ENCODE results near the gene PRM2.

PRM2 gene, protein sequence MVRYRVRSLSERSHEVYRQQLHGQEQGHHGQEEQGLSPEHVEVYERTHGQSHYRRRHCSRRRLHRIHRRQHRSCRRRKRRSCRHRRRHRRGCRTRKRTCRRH

DNA sequence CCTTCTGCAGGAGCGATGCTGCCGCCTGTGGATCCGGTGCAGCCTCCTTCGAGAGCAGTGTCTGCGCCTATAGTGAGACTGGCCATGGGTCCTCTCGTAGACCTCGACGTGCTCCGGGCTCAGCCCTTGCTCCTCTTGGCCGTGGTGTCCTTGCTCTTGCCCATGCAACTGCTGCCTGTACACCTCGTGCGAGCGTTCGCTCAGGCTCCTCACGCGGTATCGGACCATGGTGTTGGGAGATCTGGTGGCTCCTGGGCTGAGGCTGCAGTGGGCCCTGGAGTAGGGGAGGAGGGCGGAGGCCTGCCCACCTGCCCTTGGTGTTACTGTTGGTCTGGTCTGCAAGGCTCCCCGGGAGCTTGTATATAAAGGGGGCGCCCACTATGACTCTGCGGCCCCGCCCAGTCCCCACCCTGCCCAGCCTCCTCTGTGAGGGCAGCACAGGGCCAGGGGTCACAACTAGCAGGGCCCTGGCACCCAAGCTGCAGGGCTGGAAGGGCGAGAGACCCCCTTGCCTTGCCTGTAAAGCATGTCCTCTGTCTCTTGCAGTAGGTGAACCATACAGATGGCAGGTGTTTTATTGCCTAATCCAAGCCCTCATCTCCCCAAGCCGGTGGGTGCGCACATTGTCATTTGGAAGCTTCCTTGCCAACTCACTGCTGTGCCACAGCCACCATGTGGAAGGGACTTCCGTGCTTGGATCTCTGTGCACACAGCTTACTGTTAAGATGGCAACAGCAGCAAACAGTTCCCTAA is at the start of gene PRM2:
Gene PRM2 (minus strand): TSS at position 338 of the 753 bp plus-strand sequence. CDS start 110 bp downstream, at position 228.
- no peak for DNase-seq

DNA sequence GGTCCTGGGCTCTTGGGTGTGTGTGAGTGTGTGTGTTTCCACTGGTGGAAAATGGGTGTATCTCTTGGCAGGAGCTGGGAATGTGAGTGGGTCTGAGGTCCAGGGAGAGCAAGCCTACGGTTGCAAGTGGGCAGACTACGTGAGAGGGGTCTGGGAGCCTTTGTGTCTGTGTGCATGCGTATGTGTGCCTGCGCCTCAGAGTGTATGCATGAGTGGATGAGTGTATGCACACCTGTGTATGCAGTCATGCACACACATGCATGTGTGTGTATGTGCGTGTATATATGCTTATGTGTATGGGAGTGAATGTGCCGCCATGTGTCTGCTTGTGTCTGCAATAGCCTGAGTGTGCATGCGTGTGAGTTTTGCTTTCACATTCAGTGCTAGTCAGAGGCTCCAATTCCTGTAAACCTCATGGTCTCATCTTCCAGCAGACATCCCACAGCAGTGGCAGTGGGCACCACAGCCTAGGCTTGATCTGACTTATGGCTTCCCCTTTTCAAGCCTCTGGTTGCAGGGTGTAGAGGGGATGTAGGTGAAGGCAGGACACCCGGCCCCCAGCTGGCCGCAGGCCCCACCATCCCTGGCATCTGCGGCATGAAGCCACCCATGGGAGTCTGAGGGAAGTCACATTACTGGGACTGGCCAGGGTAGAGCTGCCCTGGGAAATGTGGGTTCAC is 49.3 kb upstream of the PRM2 start:
- no peak for DNase-seq

DNA sequence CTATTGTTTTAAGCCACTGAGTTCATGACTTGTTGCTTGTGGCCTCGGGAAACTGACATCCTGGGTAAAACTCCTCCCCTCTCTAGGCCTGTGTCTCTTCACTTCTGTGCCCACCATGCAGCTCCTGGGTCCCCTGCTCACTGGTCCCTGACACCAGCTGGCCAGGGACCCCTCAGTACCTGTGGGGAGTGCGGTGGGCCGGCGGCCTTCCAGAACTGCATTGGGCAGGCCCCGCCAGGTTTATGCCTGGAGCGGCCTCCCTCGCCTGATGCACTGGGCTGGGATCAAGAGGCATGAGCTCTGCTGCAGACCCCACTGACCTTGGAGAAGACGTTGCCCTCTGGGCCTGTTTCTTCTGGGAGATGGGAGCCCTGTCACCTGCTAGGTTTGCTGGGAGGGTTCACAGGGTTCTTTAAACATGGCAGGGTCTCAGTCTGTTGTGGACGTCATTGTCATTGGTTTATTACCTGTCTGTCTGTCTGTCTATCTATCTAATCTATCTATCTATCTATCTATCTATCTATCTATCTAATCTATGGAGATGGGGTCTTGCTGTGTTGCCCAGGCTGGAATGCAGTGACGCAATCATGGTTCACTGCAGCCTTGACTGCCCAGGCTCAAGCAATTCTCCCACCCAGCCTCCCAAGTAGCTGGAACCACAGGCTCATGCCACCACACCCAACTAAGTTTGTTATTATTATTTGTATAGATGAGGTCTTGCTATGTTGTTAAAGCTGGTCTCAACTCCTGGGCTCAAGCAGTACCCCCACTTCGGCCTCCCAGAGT is 47.5 kb upstream of the PRM2 start:
- no peak for DNase-seq

DNA sequence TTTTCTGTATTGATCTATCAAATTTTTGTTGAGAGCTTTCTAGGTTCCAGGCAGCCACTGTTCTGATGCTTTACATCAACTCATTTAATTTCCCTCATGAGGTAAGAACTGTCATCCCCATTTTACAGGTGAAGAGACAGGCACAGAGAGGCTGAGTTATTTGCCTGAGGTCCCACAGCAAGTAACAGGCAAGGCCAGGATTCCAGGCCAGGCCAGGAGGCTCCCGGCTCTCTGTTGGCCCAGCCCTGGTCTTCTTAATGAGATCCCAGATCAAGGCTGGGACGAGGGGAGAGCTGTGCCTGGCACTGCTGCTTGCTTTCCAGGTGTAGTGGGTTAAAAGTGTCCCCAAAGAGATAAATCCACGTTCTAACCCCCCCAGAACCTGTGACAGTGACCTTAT is 46.5 kb upstream of the PRM2 start:
- DNase-seq: no peak

DNA sequence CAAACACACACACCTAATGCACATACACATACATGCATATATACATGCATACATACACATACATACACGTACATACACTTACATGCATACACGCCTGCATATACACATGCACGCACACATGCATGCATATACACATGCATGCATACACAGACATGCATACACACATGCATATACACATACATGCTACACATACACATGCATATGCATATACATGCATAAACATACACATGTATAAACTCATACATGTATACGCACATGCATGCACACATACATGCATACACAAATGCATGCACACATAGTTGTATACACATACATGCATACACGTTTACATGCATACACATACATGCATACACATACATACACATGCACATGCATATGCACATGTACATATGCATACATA is 45.4 kb upstream of the PRM2 start:
- DNase-seq: no peak

DNA sequence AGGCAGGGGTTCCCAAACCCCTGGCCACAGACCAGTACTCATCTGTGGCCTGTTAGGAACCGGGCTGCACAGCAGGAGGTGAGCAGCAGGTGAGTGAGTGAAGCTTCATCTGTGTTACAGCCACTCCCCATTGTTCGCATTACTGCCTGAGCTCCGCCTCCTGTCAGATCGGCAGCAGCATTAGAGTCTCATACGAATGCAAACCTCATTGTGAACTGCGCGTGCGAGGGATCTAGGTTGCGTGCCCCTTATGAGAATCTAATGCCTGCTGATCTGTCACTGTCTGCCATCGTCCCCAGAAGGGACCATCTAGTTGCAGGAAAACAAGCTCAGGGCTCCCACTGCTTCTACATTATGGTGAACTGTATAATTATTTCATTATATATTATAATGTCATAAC is 43.9 kb upstream of the PRM2 start:
- DNase-seq: no peak

DNA sequence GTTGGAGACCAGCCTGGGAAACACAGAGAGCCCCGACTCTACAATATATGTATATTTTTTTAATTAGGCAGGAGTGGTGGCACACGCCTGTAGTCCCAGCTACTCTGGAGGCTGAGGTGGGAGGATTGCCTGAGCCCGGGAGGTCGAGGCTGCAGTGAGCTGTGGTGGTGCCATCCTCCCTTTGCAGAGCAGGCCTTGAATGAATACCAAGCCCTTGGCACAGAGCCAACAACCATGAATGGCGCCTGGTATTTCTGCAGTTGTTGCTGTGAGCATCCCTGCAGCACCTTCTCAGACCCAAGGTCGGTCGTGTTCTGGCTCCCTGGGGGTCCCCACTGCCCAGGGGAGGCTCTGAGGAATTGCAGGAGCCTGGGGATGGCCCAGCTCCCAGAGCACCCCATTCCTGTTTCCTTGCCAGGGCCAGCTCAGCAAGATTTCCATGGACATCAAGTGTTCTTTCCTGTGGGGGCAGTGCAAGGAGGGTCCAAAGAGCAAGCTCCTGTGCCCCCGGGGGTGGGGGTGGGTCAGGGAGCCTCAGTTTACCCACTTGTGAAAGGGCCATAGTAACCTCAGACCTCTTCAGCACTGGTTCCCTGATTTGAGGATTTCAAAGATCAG is 43.4 kb upstream of the PRM2 start:
- DNase-seq: peak; percentile 58

DNA sequence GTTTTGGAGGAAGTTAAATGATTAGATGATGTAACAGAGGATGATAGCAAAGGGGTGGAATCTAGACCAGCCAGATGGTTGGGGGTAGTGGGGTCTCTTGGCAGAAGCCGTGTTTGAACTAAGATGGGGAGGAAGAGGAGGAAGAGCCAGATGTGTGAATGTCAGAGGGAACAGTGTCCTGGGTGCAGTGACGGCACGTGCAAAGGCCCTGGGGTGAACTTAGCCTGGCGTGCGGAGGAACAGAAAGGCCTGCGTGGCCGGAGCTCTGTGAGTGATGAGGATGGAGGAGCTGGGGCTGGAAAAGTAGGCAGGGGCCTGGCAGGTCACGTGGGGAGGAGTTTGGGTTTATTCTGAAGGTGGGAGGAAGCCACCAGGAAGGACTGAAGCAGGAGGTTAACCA is 42.5 kb upstream of the PRM2 start:
- no peak for DNase-seq

DNA sequence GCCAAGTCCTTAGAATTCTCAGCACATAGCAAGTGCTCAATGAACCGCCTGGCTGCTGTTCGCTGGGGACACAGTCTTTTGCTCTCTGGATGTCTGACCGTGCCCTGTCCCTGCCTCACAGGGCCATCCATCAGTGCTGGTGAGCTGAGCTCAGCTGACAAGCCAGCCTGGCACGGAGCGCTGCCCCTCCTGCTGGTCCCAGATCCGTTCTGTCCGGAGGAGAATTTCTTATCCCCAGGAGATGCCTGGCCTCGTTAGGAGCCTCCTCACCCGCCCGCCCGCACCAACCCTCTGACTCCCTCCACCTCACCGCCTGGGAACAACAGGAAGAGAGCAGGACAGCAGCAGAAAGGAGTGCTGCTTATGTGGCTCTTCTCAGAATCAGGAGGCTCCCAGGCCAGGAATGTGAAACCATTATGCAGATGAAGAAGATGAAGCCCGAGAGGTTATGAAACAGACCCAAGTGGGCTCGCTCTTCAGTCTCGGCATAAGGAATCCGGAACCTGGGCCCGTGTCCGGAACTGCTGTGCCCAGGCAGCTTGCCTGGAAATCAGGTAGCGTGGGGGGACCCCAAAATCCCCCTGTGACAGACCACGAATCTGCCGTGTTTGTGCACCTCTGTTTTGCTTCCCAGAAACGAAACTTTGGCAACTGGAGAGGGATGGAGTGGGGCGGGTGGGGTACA is 40.2 kb upstream of the PRM2 start:
- no peak for DNase-seq

DNA sequence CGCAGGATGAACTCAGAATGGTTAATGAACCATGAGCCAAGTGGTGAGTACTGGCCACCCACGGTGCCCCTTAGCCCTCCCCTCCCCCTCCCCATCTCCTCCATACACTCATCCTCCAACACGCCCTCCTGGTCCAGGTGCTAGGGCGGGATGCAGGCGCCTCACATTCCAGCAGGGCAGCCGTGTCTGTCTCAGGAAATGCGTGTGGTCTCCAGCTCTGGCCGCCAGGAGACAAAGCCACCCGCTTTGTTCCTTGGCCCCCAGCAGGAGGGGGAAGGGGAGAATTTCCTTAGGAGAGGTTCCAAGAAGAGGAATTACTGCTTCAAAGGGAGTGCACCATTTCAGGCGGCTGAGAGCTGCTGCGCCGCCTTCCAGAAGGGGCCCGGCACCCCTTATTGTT is 39.2 kb upstream of the PRM2 start:
- DNase-seq: no peak

DNA sequence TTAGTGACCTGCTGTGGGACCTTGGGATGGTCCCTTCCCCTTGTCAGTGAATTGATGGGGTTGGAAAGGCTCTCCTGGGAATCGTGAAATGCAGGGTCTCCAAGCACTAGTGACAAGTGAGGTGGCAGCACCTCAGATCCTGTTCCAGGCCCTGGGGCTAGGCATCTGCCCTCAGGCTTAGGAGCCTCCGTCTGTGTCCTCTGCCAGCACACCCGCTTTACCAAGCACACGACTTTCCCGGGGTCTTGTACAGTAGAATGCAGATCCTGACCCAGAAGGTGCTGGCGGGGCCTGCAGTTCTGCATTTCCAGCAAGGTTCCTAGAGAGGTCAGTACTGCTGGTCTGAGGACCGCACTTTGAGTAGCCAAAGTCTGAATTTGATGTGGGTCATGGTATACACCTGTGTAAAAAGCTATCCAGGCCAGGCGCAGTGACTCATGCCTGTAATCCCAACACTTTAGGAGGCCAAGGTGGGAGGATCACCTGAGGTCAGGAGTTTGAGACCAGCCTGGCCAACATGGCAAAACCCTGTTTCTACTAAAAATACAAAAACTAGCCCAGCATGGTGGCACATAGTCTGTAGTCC is 38.1 kb upstream of the PRM2 start:
- no peak for DNase-seq

DNA sequence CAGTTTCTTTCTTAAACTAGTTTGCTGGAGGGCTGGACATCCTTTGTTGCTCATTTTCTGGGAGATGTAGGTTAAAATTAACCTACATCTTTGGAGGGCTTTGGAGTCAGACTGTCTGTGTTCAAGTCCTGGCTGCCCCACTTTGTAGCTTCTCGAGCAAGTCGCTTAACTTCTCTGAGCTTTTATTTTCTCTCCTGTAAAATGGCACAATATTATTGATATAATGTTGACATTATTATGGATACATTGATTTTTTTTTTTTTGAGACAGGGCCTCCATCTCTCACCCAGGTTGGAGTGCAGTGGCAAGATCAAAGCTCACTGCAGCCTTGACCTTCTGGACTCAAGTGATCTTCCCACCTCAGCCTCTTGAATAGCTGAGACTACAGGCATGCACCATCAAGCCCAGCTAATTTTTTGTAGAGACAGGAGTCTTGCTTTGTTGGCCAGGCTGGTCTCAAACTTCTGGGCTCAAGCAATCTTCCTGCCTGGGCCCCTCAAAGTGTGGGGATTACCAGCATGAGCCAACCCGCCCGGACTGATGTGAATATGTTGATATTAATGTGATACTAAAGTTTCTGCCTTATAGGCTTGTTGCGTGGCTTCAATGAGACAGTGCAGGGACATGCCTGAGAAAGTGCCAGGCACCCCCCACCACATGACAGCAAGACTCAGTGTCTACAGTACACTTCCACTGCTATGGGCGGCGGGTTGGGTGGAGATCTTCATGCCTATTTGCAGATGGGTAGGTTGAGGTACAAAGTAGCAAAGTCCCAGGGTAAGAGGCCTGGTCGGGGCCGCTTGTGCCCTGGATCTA is 37.4 kb upstream of the PRM2 start:
- DNase-seq: no peak

DNA sequence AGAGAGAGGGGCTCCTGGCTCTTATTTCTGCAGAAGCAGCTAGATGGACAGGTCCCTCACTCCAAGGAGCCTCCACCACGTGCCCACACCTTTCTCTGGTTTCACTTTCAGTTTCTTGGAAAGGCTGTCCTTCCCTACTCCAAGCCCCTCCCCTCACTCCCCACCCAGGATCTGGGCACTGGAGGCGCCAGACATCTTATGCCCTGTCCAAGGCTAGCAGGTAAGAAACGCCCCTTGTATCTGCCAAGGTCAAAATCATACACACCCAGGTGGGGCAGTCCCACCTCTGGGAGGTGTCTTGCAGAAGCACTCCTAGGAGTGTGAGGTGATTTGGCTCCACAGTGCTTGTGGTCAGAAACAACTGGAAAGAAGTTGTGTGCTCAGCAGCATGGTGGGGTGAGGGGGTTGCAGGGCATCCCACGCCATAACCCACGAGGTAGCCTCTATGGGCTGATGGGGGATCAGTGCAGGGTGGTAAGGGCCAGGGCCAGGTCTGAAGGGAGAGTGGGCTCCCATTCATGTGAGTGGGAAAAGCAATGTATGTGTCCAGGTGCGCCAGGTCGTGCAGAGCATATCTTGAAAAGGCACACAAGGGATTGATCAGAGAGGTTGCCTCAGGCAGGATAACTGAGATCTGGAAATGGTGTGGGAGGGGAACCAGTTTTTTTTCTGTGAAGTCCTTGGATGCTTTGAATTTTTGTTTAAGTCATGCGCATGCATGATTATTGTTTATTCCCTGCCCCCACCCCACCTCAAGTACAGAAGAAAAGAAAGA is 36.6 kb upstream of the PRM2 start:
- DNase-seq: peak; percentile 30

DNA sequence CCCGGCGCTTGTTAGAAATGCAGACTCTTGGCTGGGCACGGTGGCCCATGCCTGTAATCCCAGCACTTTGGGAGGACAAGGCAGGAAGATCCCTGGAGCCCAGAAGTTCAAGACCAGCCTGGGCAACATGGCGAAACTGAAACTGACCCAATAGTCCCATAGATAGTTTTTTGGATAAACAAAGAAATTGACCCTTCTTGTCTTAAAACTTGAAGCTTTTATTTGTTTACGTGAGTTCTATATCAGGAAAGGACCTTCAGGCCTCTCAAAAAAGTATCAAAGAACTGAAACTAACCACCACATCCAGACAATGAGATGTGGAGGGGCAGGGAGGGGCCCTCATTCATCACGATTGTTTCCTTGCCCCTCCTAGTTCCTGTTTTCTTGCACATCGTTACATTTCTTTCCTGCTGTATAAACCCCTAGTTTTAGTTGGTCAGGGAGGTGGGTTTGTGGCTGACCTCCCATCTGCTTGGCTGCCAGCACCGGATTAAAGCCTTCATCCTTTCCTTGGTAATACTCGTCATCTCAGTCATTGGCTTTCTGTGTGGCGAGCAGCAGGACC is 34.8 kb upstream of the PRM2 start:
- peak; percentile 24 for DNase-seq

DNA sequence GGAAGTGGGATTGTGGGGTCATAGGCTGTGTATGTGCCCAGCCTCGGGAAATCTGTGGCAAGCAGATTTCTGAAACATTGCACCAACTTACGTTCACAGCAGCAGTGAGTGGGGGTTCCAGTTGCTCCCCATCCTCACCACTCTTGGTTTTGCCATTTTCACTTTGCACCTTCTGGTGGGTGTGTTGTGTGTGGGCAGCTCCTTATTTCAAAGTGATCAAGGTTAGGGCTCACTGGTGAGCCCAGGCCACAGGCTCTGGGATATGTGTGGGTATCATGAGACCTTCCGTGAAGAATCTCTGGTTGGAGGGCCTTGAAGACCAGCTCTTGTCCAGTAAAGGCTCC is 34.3 kb upstream of the PRM2 start:
- DNase-seq: no peak

DNA sequence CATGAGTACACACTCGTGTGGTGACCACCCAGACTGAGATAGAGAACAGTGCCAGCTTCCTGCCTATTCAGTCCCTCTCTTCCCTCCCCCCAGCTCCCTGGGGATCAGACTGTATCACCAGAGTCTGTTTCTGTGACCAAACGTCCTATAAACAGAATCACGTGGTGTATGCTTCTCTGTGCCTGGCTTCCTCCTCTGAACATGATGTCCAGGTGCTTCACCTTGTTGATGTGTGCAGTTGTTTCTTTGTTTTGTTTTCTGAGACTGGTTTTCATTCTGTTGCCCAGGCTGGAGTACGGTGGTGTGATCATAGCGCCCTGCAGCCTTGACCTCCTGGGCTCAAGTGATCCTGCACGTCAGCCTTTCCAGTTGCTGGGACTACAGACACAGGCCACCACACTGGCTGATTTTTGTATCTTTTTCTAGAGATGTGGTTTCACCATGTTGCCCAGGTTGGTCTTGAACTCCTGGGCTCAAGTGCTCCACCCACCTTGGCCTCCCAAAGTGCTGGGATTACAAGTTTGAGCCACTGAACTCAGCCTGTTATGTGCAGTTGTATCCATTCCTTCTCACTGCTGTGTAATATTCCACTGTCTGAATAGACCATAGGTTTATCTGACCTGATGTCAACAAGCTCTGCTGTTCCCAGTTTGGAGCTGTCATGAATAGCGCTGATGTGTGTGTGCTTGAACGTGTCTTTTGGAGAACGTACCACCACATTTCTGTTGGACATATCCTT is 33.8 kb upstream of the PRM2 start:
- no peak for DNase-seq

DNA sequence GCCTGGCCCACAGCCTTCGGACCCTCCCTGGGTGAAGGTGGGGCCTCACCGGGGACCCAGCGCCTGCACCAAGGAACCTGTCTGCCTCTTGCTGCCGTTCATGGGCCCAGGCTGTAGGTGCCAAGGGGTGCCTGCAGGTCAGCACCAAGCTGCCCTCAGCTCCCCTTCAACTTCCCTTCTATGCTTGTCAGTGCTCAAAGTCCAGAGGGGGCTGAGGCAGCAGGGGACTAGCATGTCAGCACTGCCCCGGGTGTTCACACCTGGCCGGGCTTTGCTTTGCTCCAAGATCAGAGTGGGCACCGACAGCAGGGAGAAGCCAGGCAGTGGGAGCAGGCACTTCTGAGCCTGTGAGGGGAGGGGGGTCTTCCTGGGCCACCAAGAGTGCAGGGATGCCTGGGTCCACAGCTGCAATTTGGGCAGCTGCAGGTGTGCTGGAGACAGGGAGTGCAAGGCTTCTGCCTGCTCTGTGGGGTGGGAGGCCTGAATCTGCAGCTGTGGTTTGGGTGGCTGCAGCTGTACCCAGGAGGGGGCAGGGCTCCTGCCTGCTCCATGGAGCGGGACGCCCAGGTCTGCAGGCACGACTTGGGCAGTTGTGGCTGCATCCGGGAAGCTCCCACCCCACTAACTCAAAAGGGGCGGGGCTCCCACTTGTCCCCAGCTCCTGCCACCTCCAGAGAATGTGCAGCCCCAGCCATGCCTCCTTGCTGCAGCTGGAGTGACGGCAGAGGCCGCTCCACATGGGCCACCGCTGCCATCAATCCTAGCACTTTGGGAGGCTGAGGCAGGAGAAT is 32.4 kb upstream of the PRM2 start:
- no peak for DNase-seq

DNA sequence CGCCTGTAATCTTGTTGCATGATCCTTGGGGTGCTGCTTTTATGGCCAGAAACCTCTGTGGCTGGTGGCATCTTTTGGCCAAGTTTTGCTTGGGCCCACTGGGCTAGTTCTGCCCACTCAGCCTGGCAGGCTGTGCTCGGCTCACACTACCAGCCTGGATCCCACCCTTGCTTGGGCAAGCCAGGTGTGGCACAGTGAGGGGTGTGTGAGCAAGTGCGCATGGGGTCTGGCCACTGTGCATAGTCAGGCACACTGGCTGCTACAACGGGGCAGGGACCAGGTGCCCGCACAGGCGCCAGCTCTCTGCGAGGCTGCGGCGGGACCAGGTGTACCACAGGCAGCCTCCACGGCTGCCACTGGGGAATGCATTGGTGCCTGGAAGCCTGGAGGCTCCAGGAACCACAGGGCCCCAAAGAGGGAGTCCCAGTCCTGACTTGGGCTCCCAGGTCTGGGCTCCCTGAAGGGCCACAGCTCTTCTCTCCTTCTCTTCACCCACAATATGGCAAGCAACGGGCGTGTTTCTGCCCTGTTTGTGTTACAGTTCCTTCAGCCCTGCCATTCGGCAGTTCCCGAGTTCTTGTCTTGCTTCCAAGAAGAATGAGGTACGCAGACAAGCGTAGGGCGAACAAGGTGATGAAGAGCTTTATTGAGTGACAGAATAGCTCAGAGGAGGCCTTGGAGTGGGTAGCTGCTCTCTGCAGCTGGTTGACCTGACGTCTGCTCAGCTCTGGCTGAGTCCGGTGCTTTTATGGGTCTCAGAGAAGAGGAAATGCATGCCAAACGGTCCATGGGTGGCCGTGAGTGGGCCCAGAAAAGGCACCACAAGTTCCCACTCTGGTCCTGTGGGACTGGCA is 31.6 kb upstream of the PRM2 start:
- no peak for DNase-seq
